Smooth muscle cell (in vitro differentiated cells): ENCODE results near the gene CAP1. TPM values are rescaled to one million over a fixed set of nuclear protein-coding genes. Genes with fewer than 3 reads are reported as not detected.

ENCODE experiments used
- DNase-seq: peaks from one replicate; lab custom pipeline; 2025; ENCODE audit not compliant: unreplicated experiment; lab: John Stamatoyannopoulos, UW
- H2AFZ ChIP-seq: fragments of 200-600 bp; sonication (generic); 2 replicates; pipeline ENCODE4 v1.6.0; 2016; ENCODE audit warnings: antibody characterized with exemption, low read depth, mild to moderate bottlenecking
- H3F3A ChIP-seq: fragments of 200-600 bp; sonication (generic); 2 replicates; pipeline ENCODE4 v1.6.0; 2017; ENCODE audit warnings: antibody characterized with exemption, low read depth
- H3K27ac ChIP-seq: fragments of 200-600 bp; sonication (generic); 2 replicates; pipeline ENCODE4 v1.5.1; 2016; ENCODE audit warnings: low read depth, mild to moderate bottlenecking
- H3K27me3 ChIP-seq: fragments of 200-600 bp; sonication (generic); 2 replicates; pipeline ENCODE4 v1.6.1; 2016; ENCODE audit warnings: low read depth, mild to moderate bottlenecking
- H3K36me3 ChIP-seq: fragments of 200-600 bp; sonication (generic); 2 replicates; pipeline ENCODE4 v1.5.1; 2016; ENCODE audit warnings: low read depth
- H3K4me1 ChIP-seq: fragments of 200-600 bp; sonication (generic); 2 replicates; pipeline ENCODE4 v1.5.1; 2016; ENCODE audit warnings: low read depth
- H3K4me2 ChIP-seq: fragments of 200-600 bp; sonication (generic); 2 replicates; pipeline ENCODE4 v1.6.0; 2016; ENCODE audit warnings: mild to moderate bottlenecking
- H3K4me3 ChIP-seq: fragments of 200-600 bp; sonication (generic); 2 replicates; pipeline ENCODE4 v1.5.1; 2016; ENCODE audit warnings: mild to moderate bottlenecking
- H3K79me2 ChIP-seq: fragments of 200-600 bp; sonication (generic); 2 replicates; pipeline ENCODE4 v1.6.0; 2016; ENCODE audit warnings: low read depth, mild to moderate bottlenecking
- H3K9ac ChIP-seq: fragments of 200-600 bp; sonication (generic); 2 replicates; pipeline ENCODE4 v1.6.0; 2016; ENCODE audit warnings: low read depth
- H3K9me3 ChIP-seq: fragments of 200-600 bp; sonication (generic); replicated peaks from 2 replicates; pipeline ENCODE4 v1.5.1; 2016; ENCODE audit warnings: low read depth
- H4K20me1 ChIP-seq: fragments of 200-600 bp; sonication (generic); 2 replicates; pipeline ENCODE4 v1.6.0; 2016; ENCODE audit warnings: low read depth
- CTCF ChIP-seq: fragments of 200-600 bp; sonication (generic); IDR thresholded peaks from 2 replicates; pipeline ENCODE4 v1.5.1; 2017; ENCODE audit warnings: borderline replicate concordance, mild to moderate bottlenecking, antibody characterized with exemption; ENCODE audit not compliant: insufficient read depth, poor library complexity, severe bottlenecking
- WGBS: methylation state at CpG from one replicate; pipeline ENCODE4 v1.1.7; 2016; ENCODE audit warnings: low lambda C conversion rate; 5-methylcytosine and 5-hydroxymethylcytosine counted together
- polyA plus RNA-seq: library from polyadenylated mRNA; unstranded; fragments of >200 nt; fragmentation: Nextera tagmentation; extraction: Ambion mirVana; gene quantifications from 2 replicates; pipeline ENCODE4 v1.2.1, GENCODE V29; 2016
- total RNA-seq: library from RNA; depleted of rRNA; stranded (reverse); fragments of >200 nt; gene quantifications from 2 replicates; pipeline ENCODE4 v1.2.3, GENCODE V29; 2014

Gene CAP1
- total and polyA plus RNA-seq, 2 experiments from 2014 or later = 381 to 390 TPM

- H3K9me3 ChIP-seq = no peaks in the 10 kb centered on the region
- H3K4me2 ChIP-seq = peak overlapping the region; percentile 94
- H4K20me1 ChIP-seq = peaks cover 55% of the 10 kb centered on the region
- H3K4me1 ChIP-seq = peaks cover 24% of the 10 kb centered on the region
- peaks cover 59% of the 10 kb centered on the region for H3K79me2 ChIP-seq
- peaks cover 3% of the 10 kb centered on the region for H3F3A ChIP-seq
- 26% methylated on average over 5 of the region's 5 CpGs for WGBS
- TF ChIP-seq CTCF = no peak
- peak overlapping the region; percentile 57 for H3K27ac ChIP-seq
- H3K9ac ChIP-seq = peak overlapping the region; percentile 91
- no peak for DNase-seq
- H3K36me3 ChIP-seq = no peaks in the 10 kb centered on the region
- no peak overlapping the region for H2AFZ ChIP-seq
- H3K4me3 ChIP-seq = peak overlapping the region; percentile 91
- H3K27me3 ChIP-seq = no peaks in the 10 kb centered on the region
Measured at GRCh38 chr1:40041466-40041838, 923 bp downstream of the CAP1 start.

- Histone ChIP-seq H3K27ac (peak overlapping the region; percentile 57), H4K20me1 (peaks cover 64% of the 10 kb centered on the region), H2AFZ (no peak overlapping the region), H3K36me3 (no peaks in the 10 kb centered on the region), H3K9ac (no peak overlapping the region), H3K4me1 (peaks cover 24% of the 10 kb centered on the region), H3K79me2 (peaks cover 68% of the 10 kb centered on the region), H3K9me3 (no peaks in the 10 kb centered on the region), H3K4me2 (peak overlapping the region; percentile 94), H3K4me3 (peak overlapping the region; percentile 91), H3F3A (peaks cover 1% of the 10 kb centered on the region), H3K27me3 (no peaks in the 10 kb centered on the region)
- no peak for DNase-seq
- 73% methylated on average over 4 of the region's 4 CpGs for WGBS
- TF ChIP-seq CTCF = no peak
Measured at GRCh38 chr1:40042341-40042740, 1.8 kb downstream of the CAP1 start.

GRCh38 chr1:40044110-40044509 lies 3.6 kb downstream of the CAP1 start:
- Histone ChIP-seq H3K9ac (no peak overlapping the region), H3K4me2 (peak overlapping the region; percentile 94), H3K4me3 (peak overlapping the region; percentile 6), H2AFZ (no peak overlapping the region), H3K27ac (peak overlapping the region; percentile 10), H3K4me1 (peaks cover 20% of the 10 kb centered on the region), H3F3A (peaks cover 9% of the 10 kb centered on the region), H3K36me3 (no peaks in the 10 kb centered on the region), H3K27me3 (no peaks in the 10 kb centered on the region), H3K79me2 (peaks cover 86% of the 10 kb centered on the region), H3K9me3 (no peaks in the 10 kb centered on the region), H4K20me1 (peaks cover 81% of the 10 kb centered on the region)
- TF ChIP-seq CTCF = no peak
- no peak for DNase-seq
- WGBS = 99% methylated on average over 3 of the region's 3 CpGs

GRCh38 chr1:40045182-40045581 lies 4.7 kb downstream of the CAP1 start:
- Histone ChIP-seq H3K36me3 (no peaks in the 10 kb centered on the region), H3K9ac (no peak overlapping the region), H3K4me3 (no peak overlapping the region), H3K27me3 (no peaks in the 10 kb centered on the region), H3K79me2 (peaks cover 97% of the 10 kb centered on the region), H3K27ac (peak overlapping the region; percentile 17), H4K20me1 (peaks cover 92% of the 10 kb centered on the region), H3K9me3 (no peaks in the 10 kb centered on the region), H2AFZ (no peak overlapping the region), H3F3A (peaks cover 13% of the 10 kb centered on the region), H3K4me1 (peaks cover 16% of the 10 kb centered on the region), H3K4me2 (peak overlapping the region; percentile 48)
- no peak for DNase-seq
- WGBS = 72% methylated on average over 4 of the region's 4 CpGs
- TF ChIP-seq CTCF = no peak
